Fibroblast of the conjunctiva (primary cell): ENCODE measurements around the gene ZNF607.
"Not testable (repeated sequence)": the region's sequence is repeated elsewhere in the genome, so short reads cannot be mapped to it uniquely, and the experiment has no call there.

Experiments used
- DNase-seq: peaks from one replicate; pipeline ENCODE4 v3.0.0-alpha.2; 2010; ENCODE audit warnings: low read depth

ZNF607 gene

DNA sequence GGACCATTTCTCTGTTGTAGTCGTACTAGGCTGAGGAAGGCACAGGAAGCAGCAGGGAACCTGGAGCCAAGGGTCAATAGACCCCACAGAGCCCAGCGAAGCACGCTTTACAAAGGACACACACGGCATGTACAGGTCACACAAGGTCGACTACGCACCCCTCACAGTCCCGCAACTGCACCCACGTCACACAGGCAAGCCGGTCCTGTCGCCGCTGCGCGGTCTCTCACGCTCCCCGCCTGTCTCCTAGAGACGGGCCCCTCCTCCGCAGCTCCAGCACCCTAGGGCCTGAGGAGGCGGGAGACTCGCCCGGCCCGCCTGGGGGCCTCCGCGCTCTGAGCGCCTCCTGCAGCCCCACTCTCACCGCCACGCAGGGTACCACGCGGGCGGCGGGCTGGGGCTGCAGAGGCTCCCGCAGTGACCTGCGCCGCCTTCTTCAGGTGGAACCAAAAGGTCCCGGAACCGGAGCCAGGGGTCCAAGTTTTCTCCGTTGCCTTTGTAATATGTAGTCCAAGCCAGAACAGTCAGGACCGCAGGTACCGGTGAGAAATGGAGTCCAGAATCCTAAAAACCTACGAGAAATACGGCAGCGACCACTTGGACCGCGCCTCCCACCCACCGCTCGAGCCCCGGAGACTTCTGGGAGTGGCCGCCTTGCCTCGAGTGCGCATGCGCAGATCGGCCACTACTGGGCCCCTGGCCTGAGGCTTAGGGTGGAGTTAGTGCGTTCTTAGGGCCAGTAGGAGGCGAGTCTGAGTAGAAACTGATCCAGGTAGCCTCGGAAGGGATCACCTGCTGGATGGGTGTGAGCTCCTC is at the start of gene ZNF607:
TSS of gene ZNF607 (minus strand) at position 651 of the 816 bp plus-strand sequence. CDS start 8,143 bp downstream, outside the sequence.
- peak; percentile 90 for DNase-seq

DNA sequence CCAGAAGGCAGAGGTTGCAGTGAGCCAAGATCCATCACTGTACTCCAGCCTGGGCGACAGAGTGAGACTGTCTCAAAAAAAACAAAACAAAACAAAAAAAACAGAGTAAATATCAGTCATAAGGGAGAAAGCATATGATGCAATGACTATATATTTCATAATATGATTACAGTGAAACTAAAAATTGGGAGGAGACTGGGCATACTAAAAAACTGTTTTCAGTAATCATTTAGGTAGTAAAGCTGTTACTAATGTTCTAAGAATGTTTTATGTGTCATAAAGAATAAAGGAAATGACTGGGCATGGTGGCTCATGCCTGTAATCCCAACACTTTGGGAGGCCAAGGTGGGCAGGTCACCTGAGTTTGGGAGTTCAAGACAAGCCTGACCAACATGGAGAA is 43.9 kb upstream of the ZNF607 start:
- DNase-seq = no peak

DNA sequence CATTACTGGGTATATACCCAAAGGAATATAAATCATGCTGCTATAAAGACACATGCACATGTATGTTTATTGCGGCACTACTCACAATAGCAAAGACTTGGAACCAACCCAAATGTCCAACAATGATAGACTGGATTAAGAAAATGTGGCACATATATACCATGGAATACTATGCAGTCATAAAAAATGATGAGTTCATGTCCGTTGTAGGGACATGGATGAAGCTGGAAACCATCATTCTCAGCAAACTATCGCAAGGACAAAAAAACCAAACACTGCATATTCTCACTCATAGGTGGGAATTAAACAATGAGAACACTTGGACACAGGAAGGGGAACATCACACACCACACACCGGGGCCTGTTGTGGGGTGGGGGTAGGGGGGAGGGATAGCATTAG is 38.1 kb upstream of the ZNF607 start:
- DNase-seq = not testable (repeated sequence)

GRCh38 chr19:37738371-37738770 is 18.8 kb upstream of the ZNF607 start:
- DNase-seq = no peak

DNA sequence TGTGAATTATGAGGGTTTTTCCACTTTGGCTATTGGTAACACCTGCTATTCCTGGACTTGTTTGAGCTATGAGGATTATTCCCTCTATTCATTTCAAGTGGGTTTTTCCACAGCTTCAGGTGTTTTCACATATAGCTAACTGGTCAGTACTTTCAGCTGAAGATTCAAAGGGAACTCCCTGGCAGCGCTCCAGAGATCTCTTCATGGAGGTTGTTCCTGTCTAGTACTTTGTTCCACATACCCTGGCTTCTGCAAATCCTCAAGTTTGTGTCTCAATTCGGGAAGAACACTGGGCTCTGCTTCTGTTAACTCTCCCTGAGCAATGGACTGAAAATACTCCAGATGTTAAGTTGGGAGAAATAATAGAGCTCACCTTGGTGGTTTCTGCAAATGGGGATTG is 5.6 kb upstream of the ZNF607 start:
- DNase-seq = no peak

DNA sequence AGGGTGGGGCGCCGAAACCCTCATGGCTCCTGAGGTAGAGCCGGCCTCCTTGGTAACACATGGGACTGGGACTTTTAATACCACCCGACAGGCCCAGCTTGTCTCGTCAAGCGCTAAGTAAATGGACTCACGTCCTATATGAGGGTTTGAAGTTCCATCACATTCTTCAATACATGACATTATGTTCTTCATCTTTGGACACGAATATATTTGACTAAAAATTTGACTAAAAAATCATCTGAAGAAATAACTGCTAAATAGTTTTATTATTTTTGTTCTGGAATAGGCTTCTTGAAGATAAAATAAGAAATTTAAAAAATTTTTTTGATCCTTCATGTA is 335 bp upstream of the ZNF607 start:
- no peak for DNase-seq

- DNase-seq = no peak
Observed at GRCh38 chr19:37718304-37718703, 1.3 kb downstream of the ZNF607 start.

DNA sequence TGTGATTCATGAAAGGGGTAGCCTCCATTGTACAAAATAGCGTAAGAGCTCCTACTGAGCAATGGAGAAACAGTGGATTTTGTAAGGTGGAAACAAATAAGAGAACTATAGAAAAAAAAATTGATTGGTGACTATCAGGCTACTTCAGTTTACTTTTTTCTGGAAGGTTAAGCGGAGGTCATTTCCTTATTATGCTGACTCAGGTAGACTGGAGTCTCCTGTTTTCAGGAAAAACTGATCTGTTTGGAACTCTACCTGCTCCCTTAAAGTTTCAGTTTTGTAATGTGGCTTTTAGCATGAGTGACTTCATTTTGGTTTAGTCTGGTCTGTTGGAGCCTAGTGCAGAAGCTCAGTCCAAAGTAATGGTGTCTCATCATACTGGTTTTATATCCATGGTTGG is 3.4 kb downstream of the ZNF607 start:
- no peak for DNase-seq

- no peak for DNase-seq
Observed at GRCh38 chr19:37706052-37706605, 13.4 kb downstream of the ZNF607 start.

GRCh38 chr19:37699057-37699456 is 20.5 kb downstream of the ZNF607 start:
- DNase-seq = no peak

GRCh38 chr19:37698216-37698615 is 21.3 kb downstream of the ZNF607 start:
- DNase-seq = no peak

GRCh38 chr19:37695144-37695899 is 24.2 kb downstream of the ZNF607 start:
- DNase-seq = no peak

GRCh38 chr19:37692956-37693620 is 26.5 kb downstream of the ZNF607 start:
- no peak for DNase-seq

DNA sequence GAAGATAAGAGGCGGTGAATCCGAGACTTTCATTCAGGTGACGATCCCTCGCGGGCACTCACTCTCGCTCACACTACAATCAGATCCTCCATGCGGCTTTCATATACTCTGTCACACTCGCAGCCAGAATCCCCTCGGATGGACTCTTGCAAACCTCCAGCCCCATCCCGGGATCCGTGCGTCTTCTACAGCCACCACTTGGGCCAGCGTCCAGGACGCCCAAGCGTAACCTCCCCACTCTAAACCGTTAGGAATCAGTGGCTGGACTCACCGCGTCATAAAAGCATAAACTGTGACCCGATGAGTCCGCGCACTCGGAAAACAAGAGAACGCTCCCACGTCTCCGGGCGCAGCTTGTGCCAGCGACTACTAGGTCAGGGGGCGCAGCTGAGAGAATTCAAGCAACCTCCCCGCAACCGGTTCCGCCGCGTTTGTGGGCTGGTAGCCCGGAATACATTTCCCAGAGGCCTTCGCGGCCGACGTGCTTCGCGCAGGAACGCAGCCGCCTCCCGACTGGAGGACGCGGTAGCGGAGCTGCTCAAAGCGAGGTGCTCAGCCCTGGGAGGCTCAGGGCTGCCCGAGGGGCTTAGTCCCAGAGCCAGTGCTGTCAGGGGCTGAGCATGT is 27.6 kb downstream of the ZNF607 start:
- DNase-seq = peak; percentile 85

- no peak for DNase-seq
Observed at GRCh38 chr19:37683520-37683919, 36.0 kb downstream of the ZNF607 start.

DNA sequence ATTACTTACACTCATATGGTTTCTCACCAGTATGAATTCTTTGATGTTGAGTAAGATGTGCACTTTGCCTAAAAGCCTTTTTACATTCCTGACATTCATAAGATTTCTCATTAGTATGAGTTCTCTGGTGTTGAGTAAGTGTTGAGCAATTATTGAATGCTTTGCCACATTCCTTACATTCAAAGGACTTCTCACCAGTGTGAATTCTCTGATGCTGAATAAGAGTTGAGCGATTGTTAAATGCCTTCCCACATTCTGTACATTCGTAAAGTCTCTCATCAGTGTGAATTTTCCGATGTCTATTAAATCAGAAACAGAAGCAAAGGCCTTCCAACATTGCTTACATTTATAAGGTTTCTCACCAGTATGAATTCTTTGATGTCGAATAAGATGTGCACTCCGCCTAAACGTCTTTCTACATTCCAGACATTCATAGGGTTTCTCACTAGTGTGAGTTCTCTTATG is 50.1 kb downstream of the ZNF607 start:
- no peak for DNase-seq

GRCh38 chr19:37657157-37657556 is 62.4 kb downstream of the ZNF607 start:
- not testable (repeated sequence) for DNase-seq

- peak; percentile 50 for DNase-seq
Observed at GRCh38 chr19:37655689-37656371, 63.7 kb downstream of the ZNF607 start.

DNA sequence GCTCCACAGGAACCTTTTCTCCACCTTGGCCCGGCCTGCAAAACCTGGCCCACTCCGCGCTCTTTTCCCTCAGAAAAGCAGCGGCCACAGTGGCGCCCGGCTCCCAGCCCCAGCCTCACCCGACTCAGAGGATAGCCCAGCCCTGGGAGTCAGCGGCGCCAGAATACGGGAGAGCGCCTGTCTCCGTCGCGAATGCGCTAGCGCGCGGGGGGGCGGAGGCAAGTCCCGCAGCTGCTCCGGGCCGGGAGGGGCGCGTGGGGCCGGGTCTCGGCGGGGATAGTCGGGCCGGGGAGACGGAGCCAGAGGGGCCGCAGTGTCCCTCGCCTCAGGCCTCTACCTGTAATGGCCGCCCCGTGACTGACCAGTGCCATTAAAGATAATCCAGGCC is 64.3 kb downstream of the ZNF607 start, which contains the start of gene ZFP30:
TSS of gene ZFP30 (minus strand) at position 165 of the 388 bp plus-strand sequence. CDS start 7,643 bp downstream, outside the sequence.
- peak; percentile 70 for DNase-seq

GRCh38 chr19:37654629-37655300 is 64.8 kb downstream of the ZNF607 start:
- no peak for DNase-seq

DNA sequence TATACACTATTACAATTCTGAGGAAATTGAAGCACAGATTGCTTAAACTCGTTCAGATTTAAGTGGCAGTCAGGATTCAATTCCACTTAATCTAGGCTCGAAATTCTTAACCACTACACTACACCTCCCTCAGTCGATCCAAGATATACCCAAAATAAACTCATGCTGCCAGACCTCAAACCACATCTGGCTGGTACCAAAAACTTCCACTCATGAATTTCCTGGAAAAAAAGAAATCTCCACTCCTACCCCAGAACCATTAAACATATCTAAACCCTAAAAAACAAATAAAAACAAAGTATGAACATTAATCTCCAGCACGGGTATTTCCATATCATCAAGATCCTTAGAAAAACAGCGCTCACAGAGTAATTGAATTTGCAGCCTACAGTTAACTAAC is 65.4 kb downstream of the ZNF607 start:
- DNase-seq = no peak
